Endothelial cell of umbilical vein (primary cell): ENCODE results near the gene ACIN1. TPM values are rescaled to one million over a fixed set of nuclear protein-coding genes. Genes with fewer than 3 reads are reported as not detected.
A peak's percentile ranks its signal among the peaks of the same experiment; 100 is the strongest.

Experiments used
- BruUV-seq: library from RNA; stranded (reverse); fragments of 400-500 nt; replicated peaks from 2 replicates; lab custom pipeline; 2021; lab: Mats Ljungman, UMichigan
- CTCF ChIA-PET: fragments of 300-600, 350-600 bp; sonication (Branson Sonifier 250); formaldehyde crosslinking; loops from one replicate; lab custom pipeline; 2021; ENCODE audit warnings: antibody characterized with exemption, inconsistent platforms; lab: Charles Lee
- POLR2A ChIA-PET: fragments of 300-600, 350-600 bp; sonication (Branson Sonifier 250); formaldehyde crosslinking; loops from one replicate; lab custom pipeline; 2021; ENCODE audit warnings: antibody characterized with exemption, inconsistent platforms; lab: Charles Lee
- DNase-seq: peaks from one replicate; pipeline ENCODE4 v3.0.0-alpha.2; 2011; ENCODE audit warnings: low read depth, low spot score
- FAIRE-seq: peaks from 2 replicates; lab custom pipeline; 2011; peaks lifted over from hg19 to GRCh38; lab: Jason Lieb, UNC
- H2AFZ ChIP-seq: 2 replicates; pipeline ENCODE4 v1.6.0; 2012; ENCODE audit warnings: low read depth, low read length, control low read depth, inconsistent platforms
- H3K27ac ChIP-seq: 2 replicates; pipeline ENCODE4 v1.5.1; 2011; ENCODE audit warnings: low read depth, mild to moderate bottlenecking, control low read depth, low read length, moderate library complexity; ENCODE audit not compliant: insufficient read depth
- H3K27me3 ChIP-seq, 2 experiments: 2 replicates each; pipeline versions ENCODE4 v1.6.0 to v1.6.1; 2011; ENCODE audit warnings: low read length in 2 of 2, mixed read lengths in 1 of 2; ENCODE audit not compliant: control insufficient read depth in 2 of 2, insufficient read depth in 2 of 2
- H3K36me3 ChIP-seq, 2 experiments: 2 replicates in 1 of 2; 3 replicates in 1 of 2; pipeline ENCODE4 v1.5.1; 2011; ENCODE audit warnings: low read length in 2 of 2, mild to moderate bottlenecking in 1 of 2, moderate library complexity in 1 of 2; ENCODE audit not compliant: control insufficient read depth in 2 of 2, insufficient read depth in 2 of 2; ENCODE audit errors: extremely low read depth in 1 of 2
- H3K4me1 ChIP-seq: 3 replicates; pipeline ENCODE4 v1.5.1; 2011; ENCODE audit warnings: mild to moderate bottlenecking, low read length; ENCODE audit not compliant: control insufficient read depth, insufficient read depth; ENCODE audit errors: extremely low read depth
- H3K4me2 ChIP-seq: 2 replicates; pipeline ENCODE4 v1.6.1; 2011; ENCODE audit warnings: low read length, control low read depth, mixed read lengths; ENCODE audit not compliant: insufficient read depth
- H3K4me3 ChIP-seq, 3 experiments: fragments of 200-600 bp in 1 of 3; sonication (generic), shearing (Covaris generic) in 1 of 3; replicated peaks in 1 of 3; 2 replicates each; pipeline ENCODE4 v1.5.1; 2011 to 2016; ENCODE audit warnings: control low read depth in 3 of 3, low read length in 3 of 3, mild to moderate bottlenecking in 2 of 3, inconsistent platforms in 1 of 3, low read depth in 1 of 3, moderate library complexity in 1 of 3; ENCODE audit not compliant: insufficient read depth in 1 of 3
- H3K79me2 ChIP-seq: 2 replicates; pipeline ENCODE4 v1.6.0; 2012; ENCODE audit warnings: low read length, inconsistent platforms; ENCODE audit not compliant: control insufficient read depth, insufficient read depth
- H3K9ac ChIP-seq: replicated peaks from 2 replicates; pipeline ENCODE3; 2011; ENCODE audit warnings: low read length, control low read depth; ENCODE audit not compliant: insufficient read depth; ENCODE audit errors: extremely low read depth
- H3K9me1 ChIP-seq: replicated peaks from 3 replicates; pipeline ENCODE4 v1.6.0; 2011; ENCODE audit warnings: mild to moderate bottlenecking, low read length; ENCODE audit not compliant: control insufficient read depth, insufficient read depth; ENCODE audit errors: extremely low read depth
- H3K9me3 ChIP-seq: replicated peaks from 2 replicates; pipeline ENCODE4 v1.5.1; 2012; ENCODE audit warnings: low read length, inconsistent platforms; ENCODE audit not compliant: control insufficient read depth, insufficient read depth
- H4K20me1 ChIP-seq: replicated peaks from 2 replicates; pipeline ENCODE3; 2011; ENCODE audit warnings: mild to moderate bottlenecking, low read length; ENCODE audit not compliant: control insufficient read depth, insufficient read depth; ENCODE audit errors: extremely low read depth
- CTCF ChIP-seq, 2 donors: IDR thresholded peaks; 1 replicate in 1 of 2; 2 replicates in 1 of 2; pipeline ENCODE4 v1.5.1; 2011; ENCODE audit warnings: low read length in 2 of 2, mild to moderate bottlenecking in 2 of 2, moderate library complexity in 2 of 2, control low read depth in 1 of 2, inconsistent platforms in 1 of 2, low read depth in 1 of 2; ENCODE audit not compliant: insufficient read depth in 1 of 2; ENCODE audit errors: extremely low read depth in 1 of 2
- FOS ChIP-seq: IDR thresholded peaks from 2 replicates; pipeline ENCODE4 v1.6.1; 2011; ENCODE audit warnings: mild to moderate bottlenecking, low read length, moderate library complexity, borderline replicate concordance; ENCODE audit not compliant: insufficient read depth
- GATA2 ChIP-seq: IDR thresholded peaks from 2 replicates; pipeline ENCODE4 v1.7.0; 2011; ENCODE audit warnings: low read depth, mild to moderate bottlenecking, moderate library complexity, mixed read lengths, low read length; ENCODE audit not compliant: insufficient read length, insufficient read depth
- JUN ChIP-seq: IDR thresholded peaks from 2 replicates; pipeline ENCODE4 v1.6.1; 2011; ENCODE audit warnings: borderline replicate concordance, low read depth; ENCODE audit not compliant: insufficient read length, insufficient read depth
- MYC ChIP-seq: IDR thresholded peaks from one replicate; pipeline ENCODE4 v1.6.1; 2011; ENCODE audit warnings: mild to moderate bottlenecking, low read depth, low read length
- dilution Hi-C: fragments of 300-500 bp; cut with MboI; formaldehyde crosslinking; loops from one replicate; pipeline ENCODE4 v1.15.0; 2019; ENCODE audit warnings: low sequenced_read_pairs; ENCODE audit not compliant: extremely low pct_ligation_motif_present
- intact Hi-C: fragments of 100-400 bp; cut with micrococcal nuclease; formaldehyde crosslinking; loops from one replicate; pipeline ENCODE4 v1.10.0; 2022
- polyA plus RNA-seq, 4 experiments: library from polyadenylated mRNA; depleted of rRNA in 3 of 4; stranded (reverse) in 3 of 4; unstranded in 1 of 4; fragments of >200 nt; gene quantifications; 2 replicates each; pipeline versions ENCODE4 v1.2.1 to v1.2.3, GENCODE V29; 2011 to 2012; ENCODE audit warnings: missing spikeins in 1 of 4
- total RNA-seq: library from RNA; stranded (reverse); gene quantifications from 2 replicates; pipeline ENCODE4 v1.2.3, GENCODE V29; 2021

The ACIN1 gene
- total and polyA plus RNA-seq, 2 donors (not counting 3 experiments of a cell fraction or from before 2014, with no cell fraction given), result 146 to 240 TPM

- peak overlapping the region; percentile 51 to 99 (median 94) for H3K4me3 ChIP-seq
- peak; percentile 74 for FAIRE-seq
- peaks cover 77% of the 10 kb centered on the region for H3K79me2 ChIP-seq
- ChIA-PET POLR2A (interaction anchor here (0.9 to 1.9 kb wide), 9 partner anchors 8 to 227 kb away, joined by 3 to 12 read pairs (median 4); partner anchors contain the start of genes PABPN1 and RBM23), CTCF (interaction anchor here (0.8 to 5.1 kb wide), 19 partner anchors 9 to 206 kb away, joined by 3 to 83 read pairs (median 7); no protein-coding TSS in a partner anchor)
- DNase-seq, result no peak
- no TSS peak for BruUV-seq
- H3K27ac ChIP-seq, result peak overlapping the region; percentile 89
- peaks cover 12 to 26% of the 10 kb centered on the region in 2 experiments for H3K36me3 ChIP-seq
- H3K4me2 ChIP-seq, result peak overlapping the region; percentile 99
- peak overlapping the region; percentile 88 for H2AFZ ChIP-seq
- H3K4me1 ChIP-seq, result peaks cover 36% of the 10 kb centered on the region
- TF ChIP-seq FOS, result no peak
- TF ChIP-seq JUN, result no peak
- TF ChIP-seq MYC, result no peak
- no peak for TF ChIP-seq GATA2
- TF ChIP-seq CTCF (IDR thresholded peaks at IDR 0.05; ENCODE audit: extremely low read depth in 1 of 2, insufficient read depth in 1 of 2, low read depth in 1 of 2, low read length in 2 of 2), result peak; percentile 14 to 44
- intact Hi-C loops (loop anchor here (2.0 kb wide), 1 partner anchor 15 kb away; no protein-coding TSS in a partner anchor), dilution Hi-C loops (no loop called here)
- H3K9me3 ChIP-seq, result no peaks in the 10 kb centered on the region
- no peaks in the 10 kb centered on the region for H3K9me1 ChIP-seq
- peak overlapping the region; percentile 94 for H3K9ac ChIP-seq
- peaks cover 4% of the 10 kb centered on the region for H4K20me1 ChIP-seq
- H3K27me3 ChIP-seq, result no peaks in the 10 kb centered on the region
Observed at GRCh38 chr14:23093991-23094665, 808 bp downstream of the ACIN1 start.
